Retinal pigment epithelial cell (primary cell): ENCODE measurements around the gene ARHGAP28.
"Not testable (repeated sequence)": the region's sequence is repeated elsewhere in the genome, so short reads cannot be mapped to it uniquely, and the experiment has no call there.

Experiments used
- DNase-seq: peaks from one replicate; pipeline ENCODE4 v3.0.0-alpha.2; 2010; ENCODE audit warnings: low read depth
- H3K4me3 ChIP-seq: 2 replicates; pipeline ENCODE4 v1.5.1; 2011; ENCODE audit warnings: mild to moderate bottlenecking, low read length, control low read depth, moderate library complexity
- TF ChIP-seq, protein P1 (sequence below): conservative IDR thresholded peaks from 2 replicates; pipeline ENCODE4 v1.5.1; 2011; ENCODE audit warnings: low read depth, low read length, control low read depth, inconsistent platforms

Gene ARHGAP28

DNA sequence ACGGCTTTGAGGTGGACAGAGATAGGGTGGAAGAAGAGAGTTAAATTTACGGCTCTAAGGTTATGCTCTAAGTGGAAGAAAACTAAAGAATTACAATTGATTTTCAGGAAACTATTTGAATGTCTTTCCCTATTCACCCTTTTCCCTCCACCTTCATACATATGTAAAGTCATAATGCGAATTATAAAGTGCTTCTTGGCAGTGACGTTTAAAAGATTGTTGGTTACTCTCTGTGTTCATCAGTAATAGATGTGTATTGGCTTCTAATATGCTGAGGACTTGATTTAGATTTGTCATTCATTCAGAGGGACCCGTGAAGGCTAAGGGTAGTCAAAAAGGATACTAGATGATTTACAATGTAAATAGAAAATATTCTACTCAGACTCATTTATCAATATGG is 63.9 kb downstream of the ARHGAP28 start:
- H3K4me3 ChIP-seq, result no peak overlapping the region
- DNase-seq, result no peak
- TF ChIP-seq, protein P1, sequence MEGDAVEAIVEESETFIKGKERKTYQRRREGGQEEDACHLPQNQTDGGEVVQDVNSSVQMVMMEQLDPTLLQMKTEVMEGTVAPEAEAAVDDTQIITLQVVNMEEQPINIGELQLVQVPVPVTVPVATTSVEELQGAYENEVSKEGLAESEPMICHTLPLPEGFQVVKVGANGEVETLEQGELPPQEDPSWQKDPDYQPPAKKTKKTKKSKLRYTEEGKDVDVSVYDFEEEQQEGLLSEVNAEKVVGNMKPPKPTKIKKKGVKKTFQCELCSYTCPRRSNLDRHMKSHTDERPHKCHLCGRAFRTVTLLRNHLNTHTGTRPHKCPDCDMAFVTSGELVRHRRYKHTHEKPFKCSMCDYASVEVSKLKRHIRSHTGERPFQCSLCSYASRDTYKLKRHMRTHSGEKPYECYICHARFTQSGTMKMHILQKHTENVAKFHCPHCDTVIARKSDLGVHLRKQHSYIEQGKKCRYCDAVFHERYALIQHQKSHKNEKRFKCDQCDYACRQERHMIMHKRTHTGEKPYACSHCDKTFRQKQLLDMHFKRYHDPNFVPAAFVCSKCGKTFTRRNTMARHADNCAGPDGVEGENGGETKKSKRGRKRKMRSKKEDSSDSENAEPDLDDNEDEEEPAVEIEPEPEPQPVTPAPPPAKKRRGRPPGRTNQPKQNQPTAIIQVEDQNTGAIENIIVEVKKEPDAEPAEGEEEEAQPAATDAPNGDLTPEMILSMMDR, result no peak

GRCh38 chr18:6793986-6794385 is 64.5 kb downstream of the ARHGAP28 start:
- no peak for DNase-seq
- no peak overlapping the region for H3K4me3 ChIP-seq
- TF ChIP-seq, protein P1, result no peak

DNA sequence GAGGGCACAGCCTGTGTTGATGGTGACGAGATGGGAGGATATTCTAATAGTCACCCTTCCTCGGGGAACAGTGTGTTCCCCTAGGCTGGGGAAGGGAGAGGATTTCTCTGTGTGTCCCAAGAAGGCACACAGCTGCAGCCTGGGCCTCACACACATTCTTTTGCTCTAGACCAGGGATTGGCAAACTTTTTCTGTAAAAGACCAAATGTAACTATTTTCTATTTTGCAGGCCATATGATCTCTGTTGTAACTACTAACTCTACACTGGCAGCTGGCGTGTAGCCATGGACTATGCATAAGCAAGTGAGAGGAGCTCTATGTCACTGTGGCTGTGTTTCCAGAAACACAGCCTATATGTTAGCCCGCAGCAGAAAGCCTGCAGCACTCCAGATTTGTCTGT is 65.8 kb downstream of the ARHGAP28 start:
- DNase-seq, result no peak
- TF ChIP-seq, protein P1, result no peak
- H3K4me3 ChIP-seq, result no peak overlapping the region

DNA sequence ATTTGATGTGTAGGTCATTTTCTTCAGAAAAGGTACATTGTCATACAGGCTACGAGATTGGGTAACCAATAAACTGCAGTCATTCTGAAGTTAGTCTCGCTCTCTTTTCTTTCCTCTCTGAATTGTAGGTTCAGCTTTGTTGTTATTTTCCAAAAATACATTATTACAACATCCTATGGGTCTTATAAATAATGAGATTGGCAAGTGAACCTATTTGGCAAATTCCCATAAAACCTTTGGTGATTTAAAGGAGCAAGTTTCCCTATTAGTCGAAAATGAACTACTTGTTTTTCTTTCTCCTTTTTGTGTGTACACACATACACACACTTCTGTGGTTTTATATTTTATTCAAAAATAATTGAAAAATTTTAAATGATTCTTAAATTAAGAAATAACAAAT is 67.0 kb downstream of the ARHGAP28 start:
- no peak overlapping the region for H3K4me3 ChIP-seq
- DNase-seq, result no peak
- TF ChIP-seq, protein P1, result no peak

DNA sequence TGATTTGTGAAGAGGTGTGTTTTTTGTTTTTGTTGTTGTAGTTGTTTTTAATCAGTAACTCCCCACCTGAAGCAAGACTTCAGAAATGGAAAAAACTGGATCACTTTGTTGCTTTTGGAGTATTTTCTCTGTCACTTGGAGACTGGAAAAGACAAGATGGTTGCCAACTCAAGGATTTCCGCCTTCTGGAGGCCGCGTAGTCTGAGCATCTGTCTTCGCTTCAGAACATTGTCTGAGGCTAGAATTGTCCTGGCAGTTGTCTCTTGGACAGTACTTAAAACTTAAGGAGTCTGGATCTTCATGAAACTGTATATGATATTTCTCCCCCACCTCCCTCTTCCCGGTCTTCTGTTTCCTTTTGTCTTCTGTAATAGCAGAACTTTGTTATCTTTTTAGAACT is 67.7 kb downstream of the ARHGAP28 start:
- no peak overlapping the region for H3K4me3 ChIP-seq
- TF ChIP-seq, protein P1, result no peak
- no peak for DNase-seq

- TF ChIP-seq, protein P1, result no peak
- no peak overlapping the region for H3K4me3 ChIP-seq
- no peak for DNase-seq
Measured at GRCh38 chr18:6798896-6799295, 69.4 kb downstream of the ARHGAP28 start.

- H3K4me3 ChIP-seq, DNase-seq: not testable (repeated sequence)
Measured at GRCh38 chr18:6800309-6800708, 70.8 kb downstream of the ARHGAP28 start.
